ENCODE results near the gene TBCK. TPM values are rescaled to one million over a fixed set of nuclear protein-coding genes. Genes with fewer than 3 reads are reported as not detected.

Gene TBCK
- polyA plus RNA-seq, 1 of the 3 experiments (the other 2 are of a cell fraction) = 14.6 TPM

- Histone ChIP-seq H3K79me2 (ENCODE audit: insufficient read depth) (no peaks in the 10 kb centered on the region), H4K20me1 (ENCODE audit: insufficient read depth) (no peaks in the 10 kb centered on the region), H3K9ac (no peak overlapping the region), H3K27ac (ENCODE audit: low read depth in 2 of 2, low read length in 1 of 2) (no peak overlapping the region), H3K4me2 (no peak overlapping the region), H3F3A (replicated peaks; ENCODE audit: insufficient read depth) (no peaks in the 10 kb centered on the region), H3K9me3 (no peaks in the 10 kb centered on the region), H3K4me3 (ENCODE audit: low read depth in 2 of 2, low read length in 1 of 2) (no peak overlapping the region), H3K36me3 (replicated peaks in 1 of 2; ENCODE audit: control insufficient read depth in 1 of 2, insufficient read depth in 2 of 2, low read length in 1 of 2) (no peaks in the 10 kb centered on the region), H3K27me3 (ENCODE audit: insufficient read depth) (no peaks in the 10 kb centered on the region), H2AFZ (ENCODE audit: low read depth) (no peak overlapping the region), H3K4me1 (ENCODE audit: control insufficient read depth in 1 of 2, insufficient read depth in 2 of 2, low read depth in 1 of 2, low read length in 1 of 2) (no peaks in the 10 kb centered on the region), H3K9me2 (no peaks in the 10 kb centered on the region; the same call in 1 of the 2 replicates)
- ChIA-PET POLR2A (no interaction called here), CTCF (no interaction called here)
- WGBS (ENCODE audit: low lambda C conversion rate) = 93% methylated on average over 3 of the region's 3 CpGs
- no peak for DNase-seq
- TF ChIP-seq EP300 (IDR thresholded peaks at IDR 0.05; ENCODE audit: borderline replicate concordance in 1 of 2, low read depth in 1 of 2, low read length in 1 of 2) = no peak
- TF ChIP-seq ELF1 (IDR thresholded peaks at IDR 0.05) = no peak
- TF ChIP-seq NFIC (IDR thresholded peaks at IDR 0.05; ENCODE audit: borderline replicate concordance) = no peak
- TF ChIP-seq GABPA (IDR thresholded peaks at IDR 0.05; ENCODE audit: low read depth) = no peak
- TF ChIP-seq FOSL2 (IDR thresholded peaks at IDR 0.05; ENCODE audit: borderline replicate concordance, low read depth) = no peak
- TF ChIP-seq, protein P1, sequence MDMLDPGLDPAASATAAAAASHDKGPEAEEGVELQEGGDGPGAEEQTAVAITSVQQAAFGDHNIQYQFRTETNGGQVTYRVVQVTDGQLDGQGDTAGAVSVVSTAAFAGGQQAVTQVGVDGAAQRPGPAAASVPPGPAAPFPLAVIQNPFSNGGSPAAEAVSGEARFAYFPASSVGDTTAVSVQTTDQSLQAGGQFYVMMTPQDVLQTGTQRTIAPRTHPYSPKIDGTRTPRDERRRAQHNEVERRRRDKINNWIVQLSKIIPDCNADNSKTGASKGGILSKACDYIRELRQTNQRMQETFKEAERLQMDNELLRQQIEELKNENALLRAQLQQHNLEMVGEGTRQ (IDR thresholded peaks at IDR 0.05; ENCODE audit: borderline replicate concordance, low read depth, low read length) = no peak
- no peak for TF ChIP-seq NRF1 (IDR thresholded peaks at IDR 0.05; ENCODE audit: low read depth, low read length)
- TF ChIP-seq MAX (IDR thresholded peaks at IDR 0.05; ENCODE audit: low read depth) = no peak
- TF ChIP-seq RFX5 (IDR thresholded peaks at IDR 0.05; ENCODE audit: low read length) = no peak
- TF ChIP-seq TAF1 (IDR thresholded peaks at IDR 0.05; ENCODE audit: borderline replicate concordance, low read depth, low read length) = no peak
- TF ChIP-seq IRF3 (IDR thresholded peaks at IDR 0.05; ENCODE audit: low read depth, low read length) = no peak
- TF ChIP-seq ZBTB33 (IDR thresholded peaks at IDR 0.05; ENCODE audit: borderline replicate concordance, low read depth) = no peak
- no peak for TF ChIP-seq EZH2phosphoT487 (IDR thresholded peaks at IDR 0.05; ENCODE audit: borderline replicate concordance, low read depth)
- no peak for TF ChIP-seq RCOR1 (IDR thresholded peaks at IDR 0.05; ENCODE audit: low read length)
- TF ChIP-seq, protein P2, sequence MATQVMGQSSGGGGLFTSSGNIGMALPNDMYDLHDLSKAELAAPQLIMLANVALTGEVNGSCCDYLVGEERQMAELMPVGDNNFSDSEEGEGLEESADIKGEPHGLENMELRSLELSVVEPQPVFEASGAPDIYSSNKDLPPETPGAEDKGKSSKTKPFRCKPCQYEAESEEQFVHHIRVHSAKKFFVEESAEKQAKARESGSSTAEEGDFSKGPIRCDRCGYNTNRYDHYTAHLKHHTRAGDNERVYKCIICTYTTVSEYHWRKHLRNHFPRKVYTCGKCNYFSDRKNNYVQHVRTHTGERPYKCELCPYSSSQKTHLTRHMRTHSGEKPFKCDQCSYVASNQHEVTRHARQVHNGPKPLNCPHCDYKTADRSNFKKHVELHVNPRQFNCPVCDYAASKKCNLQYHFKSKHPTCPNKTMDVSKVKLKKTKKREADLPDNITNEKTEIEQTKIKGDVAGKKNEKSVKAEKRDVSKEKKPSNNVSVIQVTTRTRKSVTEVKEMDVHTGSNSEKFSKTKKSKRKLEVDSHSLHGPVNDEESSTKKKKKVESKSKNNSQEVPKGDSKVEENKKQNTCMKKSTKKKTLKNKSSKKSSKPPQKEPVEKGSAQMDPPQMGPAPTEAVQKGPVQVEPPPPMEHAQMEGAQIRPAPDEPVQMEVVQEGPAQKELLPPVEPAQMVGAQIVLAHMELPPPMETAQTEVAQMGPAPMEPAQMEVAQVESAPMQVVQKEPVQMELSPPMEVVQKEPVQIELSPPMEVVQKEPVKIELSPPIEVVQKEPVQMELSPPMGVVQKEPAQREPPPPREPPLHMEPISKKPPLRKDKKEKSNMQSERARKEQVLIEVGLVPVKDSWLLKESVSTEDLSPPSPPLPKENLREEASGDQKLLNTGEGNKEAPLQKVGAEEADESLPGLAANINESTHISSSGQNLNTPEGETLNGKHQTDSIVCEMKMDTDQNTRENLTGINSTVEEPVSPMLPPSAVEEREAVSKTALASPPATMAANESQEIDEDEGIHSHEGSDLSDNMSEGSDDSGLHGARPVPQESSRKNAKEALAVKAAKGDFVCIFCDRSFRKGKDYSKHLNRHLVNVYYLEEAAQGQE (IDR thresholded peaks at IDR 0.05; ENCODE audit: low read depth, low read length) = no peak
- TF ChIP-seq JUND (IDR thresholded peaks at IDR 0.05) = no peak
- TF ChIP-seq POLR2AphosphoS5 (IDR thresholded peaks at IDR 0.05; ENCODE audit: low read depth, low read length) = no peak
- TF ChIP-seq CHD2 (IDR thresholded peaks at IDR 0.05; ENCODE audit: low read length, partially characterized antibody) = no peak
Observed at GRCh38 chr4:106142616-106143127, 173.3 kb downstream of the TBCK start.

All from SK-N-SH (cell line).